HG02981 (cell line): Measurements from ENCODE around the gene MEGF6.

ENCODE experiments used
- ATAC-seq: cut with Tn5 transposase; IDR thresholded peaks from one replicate; pipeline ENCODE4 v1.9.1; 2021; ENCODE audit warnings: mild to moderate bottlenecking, moderate library complexity; ENCODE audit not compliant: unreplicated experiment

The MEGF6 gene

GRCh38 chr1:3495776-3496745 is 115.2 kb downstream of the MEGF6 start:
- ATAC-seq: no peak

GRCh38 chr1:3494321-3495308 is 116.7 kb downstream of the MEGF6 start:
- no peak for ATAC-seq

- ATAC-seq: no peak
Observed at GRCh38 chr1:3492545-3493246, 118.6 kb downstream of the MEGF6 start.

GRCh38 chr1:3491291-3492246 is 119.7 kb downstream of the MEGF6 start:
- peak; percentile 57 for ATAC-seq

- ATAC-seq: no peak
Observed at GRCh38 chr1:3490046-3490745, 121.1 kb downstream of the MEGF6 start.

GRCh38 chr1:3488432-3488831 is 122.9 kb downstream of the MEGF6 start:
- no peak for ATAC-seq

- no peak for ATAC-seq
Observed at GRCh38 chr1:3485016-3485415, 126.3 kb downstream of the MEGF6 start.

GRCh38 chr1:3483801-3484444 is 127.4 kb downstream of the MEGF6 start:
- ATAC-seq: no peak

- no peak for ATAC-seq
Observed at GRCh38 chr1:3483380-3483779, 127.9 kb downstream of the MEGF6 start.

GRCh38 chr1:3482378-3482849 is 128.9 kb downstream of the MEGF6 start:
- no peak for ATAC-seq

GRCh38 chr1:3481836-3482375 is 129.4 kb downstream of the MEGF6 start:
- no peak for ATAC-seq

- no peak for ATAC-seq
Observed at GRCh38 chr1:3481046-3481445, 130.3 kb downstream of the MEGF6 start.

GRCh38 chr1:3480369-3480719 is 131.0 kb downstream of the MEGF6 start:
- no peak for ATAC-seq

GRCh38 chr1:3479511-3480368 is 131.6 kb downstream of the MEGF6 start:
- ATAC-seq: no peak

- no peak for ATAC-seq
Observed at GRCh38 chr1:3478187-3478586, 133.1 kb downstream of the MEGF6 start.

GRCh38 chr1:3477241-3477995 is 133.9 kb downstream of the MEGF6 start:
- ATAC-seq: no peak

GRCh38 chr1:3476666-3477065 is 134.6 kb downstream of the MEGF6 start:
- no peak for ATAC-seq
